H9 (cell line): ENCODE measurements around the gene HHLA2. TPM values are rescaled to one million over a fixed set of nuclear protein-coding genes. Genes with fewer than 3 reads are reported as not detected.

Experiments used
- DNase-seq: peaks from one replicate; pipeline ENCODE4 v3.0.0-alpha.2; 2017
- H2AFZ ChIP-seq: one replicate; pipeline ENCODE4 v1.6.1; 2013; ENCODE audit warnings: mild to moderate bottlenecking, low read length, control low read depth, moderate library complexity
- H2AK5ac ChIP-seq: 2 replicates; pipeline ENCODE4 v1.6.1; 2013; ENCODE audit warnings: low read length, control low read depth, mixed read lengths; ENCODE audit not compliant: insufficient read length
- H2BK120ac ChIP-seq: one replicate; pipeline ENCODE4 v1.6.1; 2013; ENCODE audit warnings: low read depth, mild to moderate bottlenecking, low read length, control low read depth, inconsistent platforms; ENCODE audit not compliant: poor library complexity, severe bottlenecking
- H2BK12ac ChIP-seq: 2 replicates; pipeline ENCODE4 v1.6.1; 2013; ENCODE audit warnings: low read length, control low read depth, mixed read lengths, low read depth; ENCODE audit not compliant: insufficient read length
- H2BK15ac ChIP-seq: 2 replicates; pipeline ENCODE4 v1.6.1; 2013; ENCODE audit warnings: low read depth, low read length, control low read depth
- H2BK20ac ChIP-seq: one replicate; pipeline ENCODE4 v1.6.1; 2013; ENCODE audit warnings: low read depth, mild to moderate bottlenecking, low read length, control low read depth, inconsistent platforms; ENCODE audit not compliant: poor library complexity, severe bottlenecking
- H2BK5ac ChIP-seq: 2 replicates; pipeline ENCODE4 v1.6.1; 2013; ENCODE audit warnings: low read length, control low read depth, mixed read lengths; ENCODE audit not compliant: insufficient read length
- H3K14ac ChIP-seq: 2 replicates; pipeline ENCODE4 v1.6.1; 2013; ENCODE audit warnings: low read length, control low read depth; ENCODE audit not compliant: insufficient read depth
- H3K18ac ChIP-seq: 2 replicates; pipeline ENCODE4 v1.6.1; 2013; ENCODE audit warnings: low read depth, mild to moderate bottlenecking, mixed read lengths, low read length, control low read depth; ENCODE audit not compliant: insufficient read length
- H3K23ac ChIP-seq: 2 replicates; pipeline ENCODE4 v1.6.1; 2013; ENCODE audit warnings: low read length, control low read depth, mixed read lengths, low read depth; ENCODE audit not compliant: insufficient read length
- H3K23me2 ChIP-seq: 2 replicates; pipeline ENCODE4 v1.6.1; 2013; ENCODE audit warnings: low read depth, mild to moderate bottlenecking, mixed read lengths, low read length, control low read depth; ENCODE audit not compliant: insufficient read length, poor library complexity, severe bottlenecking
- H3K27ac ChIP-seq: 2 replicates; pipeline ENCODE4 v1.5.1; 2013; ENCODE audit warnings: low read length, control low read depth, mixed read lengths, low read depth; ENCODE audit not compliant: insufficient read length
- H3K27me3 ChIP-seq: 2 replicates; pipeline ENCODE4 v1.6.1; 2013; ENCODE audit warnings: low read length, control low read depth, inconsistent platforms; ENCODE audit not compliant: insufficient read depth
- H3K4ac ChIP-seq: 2 replicates; pipeline ENCODE4 v1.6.1; 2013; ENCODE audit warnings: low read depth, mild to moderate bottlenecking, control low read depth, inconsistent platforms, low read length, moderate library complexity
- H3K4me1 ChIP-seq: 2 replicates; pipeline ENCODE4 v1.6.1; 2013; ENCODE audit warnings: low read length, control low read depth, inconsistent platforms; ENCODE audit not compliant: insufficient read depth
- H3K4me2 ChIP-seq: 2 replicates; pipeline ENCODE4 v1.6.1; 2013; ENCODE audit warnings: low read length, control low read depth, mixed read lengths; ENCODE audit not compliant: insufficient read length, insufficient read depth
- H3K56ac ChIP-seq: 2 replicates; pipeline ENCODE4 v1.6.1; 2013; ENCODE audit warnings: low read depth, mild to moderate bottlenecking, mixed read lengths, low read length, control low read depth; ENCODE audit not compliant: insufficient read length
- H3K79me1 ChIP-seq: 2 replicates; pipeline ENCODE4 v1.6.1; 2013; ENCODE audit warnings: low read depth, mild to moderate bottlenecking, moderate library complexity, low read length, control low read depth, inconsistent platforms; ENCODE audit not compliant: insufficient read depth, poor library complexity, severe bottlenecking
- H3K79me2 ChIP-seq: 2 replicates; pipeline ENCODE4 v1.6.1; 2013; ENCODE audit warnings: low read length, control low read depth, inconsistent platforms; ENCODE audit not compliant: insufficient read depth
- H3K9ac ChIP-seq: 2 replicates; pipeline ENCODE4 v1.6.1; 2013; ENCODE audit warnings: low read length, control low read depth, mixed read lengths; ENCODE audit not compliant: insufficient read length; ENCODE audit errors: extremely low read depth
- H3K9me3 ChIP-seq: one replicate; pipeline ENCODE4 v1.6.1; 2013; ENCODE audit warnings: low read depth, low read length, inconsistent platforms; ENCODE audit not compliant: control insufficient read depth
- H3T11ph ChIP-seq: one replicate; pipeline ENCODE4 v1.6.1; 2013; ENCODE audit warnings: mild to moderate bottlenecking, low read length, control low read depth, inconsistent platforms
- H4K20me1 ChIP-seq: one replicate; pipeline ENCODE4 v1.6.1; 2013; ENCODE audit not compliant: control insufficient read depth, insufficient read length, insufficient read depth
- H4K5ac ChIP-seq: 2 replicates; pipeline ENCODE4 v1.6.1; 2013; ENCODE audit warnings: low read depth, mild to moderate bottlenecking, mixed read lengths, low read length, control low read depth; ENCODE audit not compliant: insufficient read length
- H4K8ac ChIP-seq: replicated peaks from 2 replicates; pipeline ENCODE4 v1.6.1; 2013; ENCODE audit warnings: low read length, control low read depth, mixed read lengths, low read depth; ENCODE audit not compliant: insufficient read length
- H4K91ac ChIP-seq: 2 replicates; pipeline ENCODE4 v1.6.1; 2013; ENCODE audit warnings: low read depth, mild to moderate bottlenecking, moderate library complexity, mixed read lengths, low read length, control low read depth; ENCODE audit not compliant: insufficient read length
- H3K27ac Mint-ChIP-seq, 3 experiments: 2 replicates in 2 of 3; 3 replicates in 1 of 3; pipeline ENCODE4 v1.8.0; 2020 to 2021; ENCODE audit warnings: mixed read lengths in 3 of 3, mild to moderate bottlenecking in 1 of 3, moderate library complexity in 1 of 3
- H3K27me3 Mint-ChIP-seq: 2 replicates; pipeline ENCODE4 v1.8.0; 2021; ENCODE audit warnings: low read depth, mild to moderate bottlenecking, moderate library complexity, mixed read lengths
- H3K36me3 Mint-ChIP-seq, 3 experiments: 2 replicates in 2 of 3; 3 replicates in 1 of 3; pipeline ENCODE4 v1.8.0; 2020 to 2021; ENCODE audit warnings: low read depth in 3 of 3, mixed read lengths in 3 of 3; ENCODE audit not compliant: insufficient read depth in 1 of 3
- H3K4me1 Mint-ChIP-seq, 2 experiments: 2 replicates each; pipeline ENCODE4 v1.8.0; 2020; ENCODE audit warnings: mixed read lengths in 2 of 2
- H3K4me3 Mint-ChIP-seq, 2 experiments: 2 replicates in 1 of 2; 3 replicates in 1 of 2; pipeline ENCODE4 v1.8.0; 2020 to 2021; ENCODE audit warnings: mild to moderate bottlenecking in 2 of 2, mixed read lengths in 2 of 2, moderate library complexity in 1 of 2
- H3K9me3 Mint-ChIP-seq, 2 experiments: 2 replicates in 1 of 2; 3 replicates in 1 of 2; pipeline ENCODE4 v1.8.0; 2020; ENCODE audit warnings: mild to moderate bottlenecking in 2 of 2, mixed read lengths in 2 of 2, moderate library complexity in 1 of 2
- CTCF ChIP-seq: fragments of 200-600 bp; sonication (generic); conservative IDR thresholded peaks from 3 replicates; pipeline ENCODE4 v1.8.0; 2021; ENCODE audit warnings: antibody characterized with exemption, mild to moderate bottlenecking
- total RNA-seq: library from RNA; stranded (reverse); gene quantifications from 2 replicates; pipeline ENCODE4 v1.2.1, GENCODE V29; 2021

Gene HHLA2
- total RNA-seq, 1 experiment from 2014 or later = not detected

GRCh38 chr3:108281670-108282069 is 14.7 kb upstream of the HHLA2 start:
- Histone ChIP-seq H2BK5ac (no peak overlapping the region), H3K4me2 (no peak overlapping the region), H2BK12ac (no peak overlapping the region), H3K79me2 (no peaks in the 10 kb centered on the region), H4K91ac (no peak overlapping the region), H3K4ac (no peak overlapping the region), H3T11ph (no peak overlapping the region), H3K27ac (no peak overlapping the region), H3K79me1 (no peaks in the 10 kb centered on the region), H3K14ac (no peak overlapping the region), H4K20me1 (no peaks in the 10 kb centered on the region), H4K8ac (no peak overlapping the region), H2BK120ac (no peak overlapping the region), H3K9me3 (no peaks in the 10 kb centered on the region), H3K56ac (no peak overlapping the region), H3K23ac (no peak overlapping the region), H2BK20ac (no peak overlapping the region), H3K23me2 (no peaks in the 10 kb centered on the region), H3K4me1 (no peaks in the 10 kb centered on the region), H4K5ac (no peak overlapping the region), H3K27me3 (no peaks in the 10 kb centered on the region), H2BK15ac (no peak overlapping the region), H2AFZ (no peak overlapping the region), H3K18ac (no peak overlapping the region), H3K9ac (no peak overlapping the region), H2AK5ac (no peak overlapping the region)
- Mint-ChIP-seq H3K9me3 (peaks cover 22 to 32% of the 10 kb centered on the region in 2 experiments), H3K27me3 (no peaks in the 10 kb centered on the region), H3K4me1 (no peaks in the 10 kb centered on the region), H3K36me3 (peaks cover 11 to 18% (median 11%) of the 10 kb centered on the region in 3 experiments; a peak in 6 of 7 replicates), H3K27ac (no peak overlapping the region), H3K4me3 (no peak overlapping the region)
- no peak for DNase-seq
- no peak for TF ChIP-seq CTCF
